Panc1 (cell line): Measurements from ENCODE around the gene SORCS1. TPM values are rescaled to one million over a fixed set of nuclear protein-coding genes. Genes with fewer than 3 reads are reported as not detected.

Experiments used
- ATAC-seq: fragments of 200-7000 bp; cut with Tn5 transposase; 2 replicates; pipeline ENCODE4 v1.9.1; 2020; ENCODE audit warnings: mild to moderate bottlenecking, moderate library complexity
- BruUV-seq: library from RNA; stranded (reverse); fragments of 400-500 nt; replicated peaks from 2 replicates; lab custom pipeline; 2021; lab: Mats Ljungman, UMichigan
- CTCF ChIA-PET: fragments of 300-600 bp; sonication (Branson Sonifier 250); formaldehyde crosslinking; loops from one replicate; lab custom pipeline; 2022; ENCODE audit warnings: antibody characterized with exemption; lab: Charles Lee
- POLR2A ChIA-PET: fragments of 300-600 bp; sonication (Branson Sonifier 250); formaldehyde crosslinking; loops from one replicate; lab custom pipeline; 2022; ENCODE audit warnings: antibody characterized with exemption; lab: Charles Lee
- DNase-seq: peaks from one replicate; pipeline ENCODE4 v3.0.0-alpha.2; 2010; ENCODE audit warnings: low read depth, low spot score
- H3K27ac ChIP-seq: 2 replicates; pipeline ENCODE4 v1.5.1; 2011; ENCODE audit warnings: mild to moderate bottlenecking, low read length, inconsistent platforms
- H3K27me3 ChIP-seq: fragments of 200-500 bp; sonication (Bioruptor generic); 2 replicates; pipeline ENCODE4 v1.6.0; 2014; ENCODE audit warnings: low read length, inconsistent platforms; ENCODE audit not compliant: control insufficient read depth, insufficient read depth
- H3K36me3 ChIP-seq: fragments of 200-500 bp; sonication (Bioruptor generic); 2 replicates; pipeline ENCODE4 v1.5.1; 2014; ENCODE audit warnings: inconsistent platforms, mild to moderate bottlenecking, low read length, moderate library complexity; ENCODE audit not compliant: control insufficient read depth, insufficient read depth
- H3K4me1 ChIP-seq: 2 replicates; pipeline ENCODE4 v1.5.1; 2011; ENCODE audit warnings: inconsistent platforms, mild to moderate bottlenecking, low read length, moderate library complexity; ENCODE audit not compliant: control insufficient read depth, insufficient read depth
- H3K4me3 ChIP-seq, 2 experiments: 2 replicates each; pipeline ENCODE4 v1.5.1; 2011 to 2012; ENCODE audit warnings: low read depth in 2 of 2, low read length in 2 of 2, mild to moderate bottlenecking in 2 of 2, inconsistent platforms in 1 of 2, moderate library complexity in 1 of 2
- H3K9me3 ChIP-seq: fragments of 200-500 bp; sonication (Bioruptor generic); 2 replicates; pipeline ENCODE4 v1.5.1; 2014; ENCODE audit warnings: low read depth, mild to moderate bottlenecking, inconsistent platforms, low read length, moderate library complexity; ENCODE audit not compliant: control insufficient read depth, insufficient read depth
- POLR2AphosphoS5 ChIP-seq: IDR thresholded peaks from 2 replicates; pipeline ENCODE4 v1.6.1; 2012; ENCODE audit warnings: mild to moderate bottlenecking, low read depth, low read length, moderate library complexity
- SIN3A ChIP-seq: IDR thresholded peaks from 2 replicates; pipeline ENCODE4 v1.6.1; 2012; ENCODE audit warnings: low read depth, mild to moderate bottlenecking, low read length, moderate library complexity, borderline replicate concordance; ENCODE audit not compliant: insufficient read depth
- TCF7L2 ChIP-seq: IDR thresholded peaks from 2 replicates; pipeline ENCODE4 v1.6.1; 2011; ENCODE audit warnings: mild to moderate bottlenecking, low read depth, low read length, inconsistent platforms
- in situ Hi-C: cut with HindIII; loops from 2 replicates; pipeline ENCODE4 v1.10.0; 2016; ENCODE audit warnings: low sequenced_read_pairs, low pct_unique_long_range_greater_than_20kb
- intact Hi-C: fragments of 100-400 bp; cut with micrococcal nuclease; formaldehyde crosslinking; loops from one replicate; pipeline ENCODE4 v1.10.0; 2022; ENCODE audit not compliant: unreplicated experiment
- total RNA-seq: library from RNA; stranded (reverse); gene quantifications from one replicate; pipeline ENCODE4 v1.2.1, GENCODE V29; 2021; ENCODE audit not compliant: unreplicated experiment
- TF ChIP-seq, protein P1 (sequence below): fragments of 450-650 bp; IDR thresholded peaks from 2 replicates; pipeline ENCODE4 v1.5.1; 2017; ENCODE audit warnings: mild to moderate bottlenecking
- TF ChIP-seq, protein P2 (sequence below), 2 experiments: IDR thresholded peaks; 2 replicates each; pipeline ENCODE4 v1.6.1; 2011 to 2012; ENCODE audit warnings: low read depth in 2 of 2, control low read depth in 1 of 2, low read length in 1 of 2, mild to moderate bottlenecking in 1 of 2, moderate library complexity in 1 of 2; ENCODE audit not compliant: insufficient read depth in 1 of 2

The SORCS1 gene
- total RNA-seq, 1 experiment from 2014 or later, result not detected

DNA sequence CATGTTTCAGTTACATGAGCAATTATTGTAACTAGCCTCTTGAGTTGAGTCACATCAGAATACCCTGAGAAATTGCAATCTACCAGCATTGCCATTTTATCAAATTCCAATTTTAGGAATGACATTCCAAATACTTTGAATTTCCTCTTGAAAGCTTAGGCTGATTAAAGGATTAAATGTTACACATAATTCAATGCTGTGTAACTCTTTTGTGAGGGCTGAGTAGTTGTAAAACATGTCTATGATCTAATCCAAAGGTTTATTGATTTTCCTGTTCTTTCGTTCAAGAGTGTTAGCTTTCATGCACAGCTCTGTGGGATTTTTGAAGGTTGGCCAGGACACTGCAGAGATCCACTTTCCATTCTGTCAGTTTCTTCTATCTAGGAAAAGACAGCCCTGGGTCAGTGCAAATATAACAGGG lies 193.1 kb downstream of the SORCS1 start:
- ATAC-seq (no peak), DNase-seq (no peak)
- H3K9me3 ChIP-seq, result no peaks in the 10 kb centered on the region
- POLR2A ChIA-PET, result no interaction called here
- CTCF ChIA-PET, result no interaction called here
- no peak for TF ChIP-seq POLR2AphosphoS5
- H3K36me3 ChIP-seq, result no peaks in the 10 kb centered on the region
- H3K27me3 ChIP-seq, result no peaks in the 10 kb centered on the region
- no peaks in the 10 kb centered on the region for H3K4me1 ChIP-seq
- no TSS peak for BruUV-seq
- intact Hi-C loops (no loop called here), in situ Hi-C loops (no loop called here)
- no peak overlapping the region for H3K4me3 ChIP-seq
- H3K27ac ChIP-seq, result no peak overlapping the region

DNA sequence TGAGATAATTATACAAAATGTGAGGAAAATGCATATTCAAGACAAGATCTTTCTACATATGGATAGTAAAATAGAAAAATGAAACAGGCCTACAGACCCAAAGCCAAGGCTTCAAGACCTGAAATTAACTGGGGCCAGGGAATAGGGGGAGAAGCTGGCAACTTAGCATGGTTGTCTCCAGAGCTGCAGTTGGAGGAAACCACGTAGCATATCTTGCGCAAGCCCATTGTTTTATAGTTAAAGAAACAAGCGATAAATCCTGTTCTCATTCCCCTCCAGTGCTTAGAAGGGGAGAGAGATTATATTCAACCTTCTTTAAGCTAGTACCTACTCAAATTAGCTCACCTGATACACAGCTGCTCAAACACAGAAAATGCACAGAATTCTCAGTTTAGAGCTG lies 197.1 kb downstream of the SORCS1 start:
- BruUV-seq, result no TSS peak
- POLR2A ChIA-PET, result no interaction called here

DNA sequence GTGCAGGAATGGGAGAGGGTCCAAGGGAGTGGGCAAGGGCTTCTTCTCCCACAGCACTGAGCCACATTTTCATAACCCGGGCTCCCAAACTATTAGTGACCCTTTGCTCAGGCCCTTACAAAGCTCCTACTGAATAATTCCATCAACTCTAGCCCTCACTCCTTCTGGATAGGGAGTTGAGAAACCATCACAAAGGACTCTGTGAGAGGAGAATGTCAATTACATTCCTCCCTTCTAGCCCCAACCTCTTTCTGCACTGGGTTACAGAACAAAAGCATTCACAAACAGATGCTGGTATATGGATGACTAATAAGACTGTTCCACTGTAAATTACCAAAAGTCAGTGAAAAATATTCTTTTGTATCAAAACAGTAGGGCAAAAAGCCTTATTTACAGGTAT lies 203.7 kb downstream of the SORCS1 start:
- no peak for TF ChIP-seq POLR2AphosphoS5
- TF ChIP-seq, protein P1, sequence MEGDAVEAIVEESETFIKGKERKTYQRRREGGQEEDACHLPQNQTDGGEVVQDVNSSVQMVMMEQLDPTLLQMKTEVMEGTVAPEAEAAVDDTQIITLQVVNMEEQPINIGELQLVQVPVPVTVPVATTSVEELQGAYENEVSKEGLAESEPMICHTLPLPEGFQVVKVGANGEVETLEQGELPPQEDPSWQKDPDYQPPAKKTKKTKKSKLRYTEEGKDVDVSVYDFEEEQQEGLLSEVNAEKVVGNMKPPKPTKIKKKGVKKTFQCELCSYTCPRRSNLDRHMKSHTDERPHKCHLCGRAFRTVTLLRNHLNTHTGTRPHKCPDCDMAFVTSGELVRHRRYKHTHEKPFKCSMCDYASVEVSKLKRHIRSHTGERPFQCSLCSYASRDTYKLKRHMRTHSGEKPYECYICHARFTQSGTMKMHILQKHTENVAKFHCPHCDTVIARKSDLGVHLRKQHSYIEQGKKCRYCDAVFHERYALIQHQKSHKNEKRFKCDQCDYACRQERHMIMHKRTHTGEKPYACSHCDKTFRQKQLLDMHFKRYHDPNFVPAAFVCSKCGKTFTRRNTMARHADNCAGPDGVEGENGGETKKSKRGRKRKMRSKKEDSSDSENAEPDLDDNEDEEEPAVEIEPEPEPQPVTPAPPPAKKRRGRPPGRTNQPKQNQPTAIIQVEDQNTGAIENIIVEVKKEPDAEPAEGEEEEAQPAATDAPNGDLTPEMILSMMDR, result no peak
- TF ChIP-seq TCF7L2, result no peak
- TF ChIP-seq SIN3A, result no peak
- TF ChIP-seq, protein P2, sequence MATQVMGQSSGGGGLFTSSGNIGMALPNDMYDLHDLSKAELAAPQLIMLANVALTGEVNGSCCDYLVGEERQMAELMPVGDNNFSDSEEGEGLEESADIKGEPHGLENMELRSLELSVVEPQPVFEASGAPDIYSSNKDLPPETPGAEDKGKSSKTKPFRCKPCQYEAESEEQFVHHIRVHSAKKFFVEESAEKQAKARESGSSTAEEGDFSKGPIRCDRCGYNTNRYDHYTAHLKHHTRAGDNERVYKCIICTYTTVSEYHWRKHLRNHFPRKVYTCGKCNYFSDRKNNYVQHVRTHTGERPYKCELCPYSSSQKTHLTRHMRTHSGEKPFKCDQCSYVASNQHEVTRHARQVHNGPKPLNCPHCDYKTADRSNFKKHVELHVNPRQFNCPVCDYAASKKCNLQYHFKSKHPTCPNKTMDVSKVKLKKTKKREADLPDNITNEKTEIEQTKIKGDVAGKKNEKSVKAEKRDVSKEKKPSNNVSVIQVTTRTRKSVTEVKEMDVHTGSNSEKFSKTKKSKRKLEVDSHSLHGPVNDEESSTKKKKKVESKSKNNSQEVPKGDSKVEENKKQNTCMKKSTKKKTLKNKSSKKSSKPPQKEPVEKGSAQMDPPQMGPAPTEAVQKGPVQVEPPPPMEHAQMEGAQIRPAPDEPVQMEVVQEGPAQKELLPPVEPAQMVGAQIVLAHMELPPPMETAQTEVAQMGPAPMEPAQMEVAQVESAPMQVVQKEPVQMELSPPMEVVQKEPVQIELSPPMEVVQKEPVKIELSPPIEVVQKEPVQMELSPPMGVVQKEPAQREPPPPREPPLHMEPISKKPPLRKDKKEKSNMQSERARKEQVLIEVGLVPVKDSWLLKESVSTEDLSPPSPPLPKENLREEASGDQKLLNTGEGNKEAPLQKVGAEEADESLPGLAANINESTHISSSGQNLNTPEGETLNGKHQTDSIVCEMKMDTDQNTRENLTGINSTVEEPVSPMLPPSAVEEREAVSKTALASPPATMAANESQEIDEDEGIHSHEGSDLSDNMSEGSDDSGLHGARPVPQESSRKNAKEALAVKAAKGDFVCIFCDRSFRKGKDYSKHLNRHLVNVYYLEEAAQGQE (IDR thresholded peaks at IDR 0.05; ENCODE audit: insufficient read depth in 1 of 2, low read depth in 2 of 2, low read length in 1 of 2), result no peak
- ChIA-PET POLR2A (no interaction called here), CTCF (no interaction called here)
- Histone ChIP-seq H3K9me3 (no peaks in the 10 kb centered on the region), H3K27ac (no peak overlapping the region), H3K4me3 (no peak overlapping the region), H3K4me1 (no peaks in the 10 kb centered on the region), H3K36me3 (no peaks in the 10 kb centered on the region), H3K27me3 (no peaks in the 10 kb centered on the region)
- intact Hi-C loops, result no loop called here
- in situ Hi-C loops, result no loop called here
- DNase-seq (no peak), ATAC-seq (no peak)
- BruUV-seq, result no TSS peak

More for the DNA sequence above, 197.1 kb downstream of the SORCS1 start:
- ATAC-seq, result no peak
- in situ Hi-C loops, result no loop called here
- intact Hi-C loops, result no loop called here
- Histone ChIP-seq H3K4me3 (no peak overlapping the region), H3K36me3 (no peaks in the 10 kb centered on the region), H3K27ac (no peak overlapping the region), H3K4me1 (no peaks in the 10 kb centered on the region), H3K9me3 (no peaks in the 10 kb centered on the region), H3K27me3 (no peaks in the 10 kb centered on the region)
- TF ChIP-seq SIN3A, result no peak
- CTCF ChIA-PET, result no interaction called here
- DNase-seq, result no peak
